GM03348 (cell line): ENCODE data around the gene CD74.
A peak's percentile ranks its signal among the peaks of the same experiment; 100 is the strongest.
"Not testable (repeated sequence)": the region's sequence is repeated elsewhere in the genome, so short reads cannot be mapped to it uniquely, and the experiment has no call there.

Experiments used
- DNase-seq: peaks from one replicate; pipeline ENCODE4 v3.0.0; 2012; ENCODE audit warnings: low spot score

Gene CD74

GRCh38 chr5:150412319-150413175, at the start of gene CD74:
TSS of gene CD74 (minus strand) at chr5:150412910. CDS start at chr5:150412749, 161 bp downstream.
- peak; percentile 60 for DNase-seq

- no peak for DNase-seq
Measured at GRCh38 chr5:150461231-150461630, 48.5 kb upstream of the CD74 start.

GRCh38 chr5:150460781-150461180, 48.1 kb upstream of the CD74 start:
- DNase-seq = no peak

GRCh38 chr5:150458802-150459557, 46.3 kb upstream of the CD74 start:
- DNase-seq = peak; percentile 93

- DNase-seq = no peak
Measured at GRCh38 chr5:150457562-150458240, 45.0 kb upstream of the CD74 start.

- no peak for DNase-seq
Measured at GRCh38 chr5:150457121-150457520, 44.4 kb upstream of the CD74 start.

- DNase-seq = no peak
Measured at GRCh38 chr5:150454492-150455229, 42.0 kb upstream of the CD74 start.

GRCh38 chr5:150454027-150454426, 41.3 kb upstream of the CD74 start:
- not testable (repeated sequence) for DNase-seq

- DNase-seq = no peak
Measured at GRCh38 chr5:150452914-150453313, 40.2 kb upstream of the CD74 start.

- DNase-seq = no peak
Measured at GRCh38 chr5:150451594-150451993, 38.9 kb upstream of the CD74 start.

GRCh38 chr5:150449517-150450339, 37.0 kb upstream of the CD74 start, which contains the start of gene RPS14:
TSS of gene RPS14 (minus strand) at chr5:150449739. CDS start at chr5:150447733, 2,006 bp downstream.
- DNase-seq = peak; percentile 95

GRCh38 chr5:150448952-150449516, 36.3 kb upstream of the CD74 start:
- DNase-seq = no peak

- DNase-seq = no peak
Measured at GRCh38 chr5:150448334-150448733, 35.6 kb upstream of the CD74 start.

GRCh38 chr5:150447188-150447587, 34.5 kb upstream of the CD74 start:
- DNase-seq = no peak

- DNase-seq = no peak
Measured at GRCh38 chr5:150446583-150446982, 33.9 kb upstream of the CD74 start.

GRCh38 chr5:150446088-150446487, 33.4 kb upstream of the CD74 start:
- DNase-seq = no peak

GRCh38 chr5:150444770-150445169, 32.1 kb upstream of the CD74 start:
- no peak for DNase-seq

- DNase-seq = no peak
Measured at GRCh38 chr5:150443242-150444075, 30.7 kb upstream of the CD74 start.

- DNase-seq = no peak
Measured at GRCh38 chr5:150442699-150443080, 30.0 kb upstream of the CD74 start.
